Esophagus (tissue), 2 donors: ENCODE results near the gene ATN1. TPM values are rescaled to one million over a fixed set of nuclear protein-coding genes. Genes with fewer than 3 reads are reported as not detected.
A peak's percentile ranks its signal among the peaks of the same experiment; 100 is the strongest.

Experiments
- H3K27ac ChIP-seq, 2 donors: one replicate each; pipeline ENCODE4 v1.5.1; 2013; ENCODE audit warnings: low read depth in 2 of 2, mild to moderate bottlenecking in 2 of 2, inconsistent platforms in 1 of 2, low read length in 1 of 2, moderate library complexity in 1 of 2
- H3K27me3 ChIP-seq, 2 donors: one replicate each; pipeline ENCODE4 v1.6.1; 2013; ENCODE audit warnings: low read length in 2 of 2, control low read depth in 1 of 2, mild to moderate bottlenecking in 1 of 2; ENCODE audit not compliant: insufficient read depth in 2 of 2, control insufficient read depth in 1 of 2
- H3K36me3 ChIP-seq, 2 donors: one replicate each; pipeline ENCODE4 v1.6.1; 2013; ENCODE audit warnings: low read length in 1 of 2; ENCODE audit not compliant: control insufficient read depth in 2 of 2, insufficient read depth in 2 of 2
- H3K4me1 ChIP-seq, 2 donors: one replicate each; pipeline ENCODE4 v1.6.1; 2013; ENCODE audit warnings: low read length in 1 of 2; ENCODE audit not compliant: control insufficient read depth in 2 of 2, insufficient read depth in 2 of 2
- H3K4me3 ChIP-seq, 2 donors: one replicate each; pipeline ENCODE4 v1.5.1; 2013; ENCODE audit warnings: low read length in 2 of 2, mild to moderate bottlenecking in 2 of 2, low read depth in 1 of 2, moderate library complexity in 1 of 2
- H3K9me3 ChIP-seq, 2 donors: one replicate each; pipeline ENCODE4 v1.6.1; 2013; ENCODE audit warnings: mild to moderate bottlenecking in 2 of 2, low read depth in 1 of 2, low read length in 1 of 2, moderate library complexity in 1 of 2; ENCODE audit not compliant: control insufficient read depth in 2 of 2, insufficient read depth in 1 of 2
- WGBS, 2 donors: extraction: QIAGEN DNeasy Blood & Tissue Kit; methylation state at CpG; one replicate each; pipeline ENCODE4 v1.1.7; 2013; 5-methylcytosine and 5-hydroxymethylcytosine counted together
- polyA plus RNA-seq, 2 donors: library from polyadenylated mRNA; stranded (reverse); fragments of 200-250 nt; gene quantifications; one replicate each; pipeline ENCODE4 v1.2.3, GENCODE V29; 2013
- donor health status: healthy with polysubstance abuse.
- donor health status: Bipolar disorder and iron deficiency.

The ATN1 gene
- polyA plus RNA-seq, 2 donors, result 34.9 to 63.5 TPM

DNA sequence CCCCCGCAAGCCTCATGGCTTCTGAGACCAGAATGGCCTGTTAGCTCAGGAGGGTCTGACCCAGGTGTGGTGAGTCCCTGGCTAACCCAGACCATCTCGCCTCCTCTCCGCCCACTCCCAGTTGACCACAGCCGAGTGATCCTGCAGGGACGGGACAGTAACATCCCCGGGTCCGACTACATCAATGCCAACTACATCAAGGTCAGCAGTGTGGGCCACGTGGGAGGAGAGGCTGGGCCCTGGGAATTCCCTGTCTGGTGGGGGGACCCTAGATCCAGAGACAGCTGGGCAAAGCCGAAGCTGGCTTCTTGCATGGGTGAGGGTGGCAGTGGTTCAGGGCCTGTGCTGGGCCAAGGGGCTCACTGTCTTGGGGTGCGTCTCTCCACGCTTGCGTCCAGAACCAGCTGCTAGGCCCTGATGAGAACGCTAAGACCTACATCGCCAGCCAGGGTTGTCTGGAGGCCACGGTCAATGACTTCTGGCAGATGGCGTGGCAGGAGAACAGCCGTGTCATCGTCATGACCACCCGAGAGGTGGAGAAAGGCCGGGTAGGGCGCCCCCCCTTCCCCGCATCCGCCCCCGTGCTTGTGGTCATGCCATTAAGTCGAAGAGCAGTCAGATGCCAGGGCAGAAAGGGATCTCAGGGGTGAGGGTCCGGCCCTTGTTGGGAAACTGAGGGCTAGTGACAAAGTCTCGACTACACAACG, 28.4 kb downstream of the ATN1 start:
- H3K27ac ChIP-seq, result no peak overlapping the region
- 81 to 84% methylated on average over 28 of the region's 28 CpGs for WGBS, 2 donors
- H3K4me3 ChIP-seq, result no peak overlapping the region
- no peaks in the 10 kb centered on the region for H3K27me3 ChIP-seq
- H3K9me3 ChIP-seq, result no peaks in the 10 kb centered on the region
- peaks cover 0 to 14% of the 10 kb centered on the region in 2 donors for H3K36me3 ChIP-seq
- H3K4me1 ChIP-seq, result peaks cover 0 to 19% of the 10 kb centered on the region in 2 donors

DNA sequence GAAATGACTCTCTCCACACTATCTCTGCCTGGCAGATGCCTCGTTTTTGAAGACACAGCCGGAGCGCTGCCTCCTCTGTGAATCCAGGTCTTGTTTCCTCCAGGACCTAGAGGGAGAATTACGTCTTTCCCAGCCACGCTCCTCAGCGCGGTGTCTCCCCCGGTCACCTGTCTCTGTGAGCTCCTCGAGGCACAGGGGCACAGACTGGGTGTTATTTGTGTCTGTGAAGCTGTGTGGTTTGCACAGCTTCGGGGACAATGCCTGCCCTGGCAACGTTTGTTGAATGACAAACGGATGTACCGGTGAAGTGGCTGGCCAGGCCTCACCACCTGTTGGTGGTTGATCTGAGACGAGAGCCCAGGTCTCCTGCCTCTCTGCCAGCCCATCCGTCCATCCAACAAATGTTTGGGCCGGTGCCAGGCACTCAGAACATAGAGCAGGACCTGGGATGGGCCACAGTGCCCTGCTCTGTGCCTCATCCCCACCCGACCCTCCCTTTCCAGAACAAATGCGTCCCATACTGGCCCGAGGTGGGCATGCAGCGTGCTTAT, 29.5 kb downstream of the ATN1 start:
- Histone ChIP-seq H3K27ac (no peak overlapping the region), H3K27me3 (no peaks in the 10 kb centered on the region), H3K36me3 (peaks cover 0 to 12% of the 10 kb centered on the region in 2 donors), H3K4me3 (no peak overlapping the region), H3K9me3 (no peaks in the 10 kb centered on the region), H3K4me1 (peaks cover 3 to 20% of the 10 kb centered on the region in 2 donors)
- 77 to 81% methylated on average over 20 of the region's 20 CpGs for WGBS, 2 donors

DNA sequence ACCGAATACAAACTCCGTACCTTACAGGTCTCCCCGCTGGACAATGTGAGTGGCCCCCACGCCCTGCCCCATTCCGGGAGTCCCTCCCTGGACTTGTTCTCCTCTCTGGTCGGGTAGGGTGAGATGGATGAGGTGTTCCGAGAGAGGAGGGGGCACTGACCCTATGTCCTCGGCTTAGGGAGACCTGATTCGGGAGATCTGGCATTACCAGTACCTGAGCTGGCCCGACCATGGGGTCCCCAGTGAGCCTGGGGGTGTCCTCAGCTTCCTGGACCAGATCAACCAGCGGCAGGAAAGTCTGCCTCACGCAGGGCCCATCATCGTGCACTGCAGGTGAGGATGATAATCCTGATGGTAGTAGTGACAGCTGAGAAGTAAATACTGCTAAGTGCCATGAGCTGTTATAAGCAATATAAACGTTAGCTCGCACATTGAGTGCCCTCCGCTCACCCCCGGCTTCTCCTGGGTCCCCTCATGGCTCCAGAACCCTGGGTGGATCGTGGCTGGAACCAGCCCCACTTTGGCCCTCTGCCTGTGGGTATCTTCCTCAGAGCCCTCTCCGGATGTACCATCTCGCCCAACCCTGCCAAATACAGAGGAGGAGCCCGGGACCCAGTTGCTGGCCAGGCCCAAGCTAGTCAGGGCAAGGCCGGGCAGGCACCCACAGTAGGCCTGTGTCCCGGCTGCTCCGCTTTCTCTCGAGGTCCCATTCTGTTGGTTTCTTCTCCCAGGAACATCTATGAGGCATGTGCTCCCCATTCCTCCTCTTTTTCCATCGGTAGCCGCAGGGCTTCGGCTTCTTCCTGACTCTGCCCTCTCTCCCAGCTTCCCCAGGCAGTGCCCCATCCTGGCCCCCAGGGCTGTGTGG, 30.2 kb downstream of the ATN1 start:
- Histone ChIP-seq H3K4me3 (no peak overlapping the region), H3K27ac (peak overlapping the region; percentile 58 to 72), H3K36me3 (peaks cover 0 to 11% of the 10 kb centered on the region in 2 donors), H3K27me3 (no peaks in the 10 kb centered on the region), H3K4me1 (peaks cover 3 to 20% of the 10 kb centered on the region in 2 donors), H3K9me3 (no peaks in the 10 kb centered on the region)
- 60 to 69% methylated on average over 28 of the region's 28 CpGs for WGBS, 2 donors

GRCh38 chr12:6958609-6959057, 30.9 kb downstream of the ATN1 start:
- Histone ChIP-seq H3K4me1 (peaks cover 3 to 20% of the 10 kb centered on the region in 2 donors), H3K27me3 (no peaks in the 10 kb centered on the region), H3K27ac (peak overlapping the region; percentile 58 to 73), H3K9me3 (no peaks in the 10 kb centered on the region), H3K4me3 (no peak overlapping the region), H3K36me3 (peaks cover 0 to 11% of the 10 kb centered on the region in 2 donors)
- 63 to 65% methylated on average over 10 of the region's 10 CpGs for WGBS, 2 donors

DNA sequence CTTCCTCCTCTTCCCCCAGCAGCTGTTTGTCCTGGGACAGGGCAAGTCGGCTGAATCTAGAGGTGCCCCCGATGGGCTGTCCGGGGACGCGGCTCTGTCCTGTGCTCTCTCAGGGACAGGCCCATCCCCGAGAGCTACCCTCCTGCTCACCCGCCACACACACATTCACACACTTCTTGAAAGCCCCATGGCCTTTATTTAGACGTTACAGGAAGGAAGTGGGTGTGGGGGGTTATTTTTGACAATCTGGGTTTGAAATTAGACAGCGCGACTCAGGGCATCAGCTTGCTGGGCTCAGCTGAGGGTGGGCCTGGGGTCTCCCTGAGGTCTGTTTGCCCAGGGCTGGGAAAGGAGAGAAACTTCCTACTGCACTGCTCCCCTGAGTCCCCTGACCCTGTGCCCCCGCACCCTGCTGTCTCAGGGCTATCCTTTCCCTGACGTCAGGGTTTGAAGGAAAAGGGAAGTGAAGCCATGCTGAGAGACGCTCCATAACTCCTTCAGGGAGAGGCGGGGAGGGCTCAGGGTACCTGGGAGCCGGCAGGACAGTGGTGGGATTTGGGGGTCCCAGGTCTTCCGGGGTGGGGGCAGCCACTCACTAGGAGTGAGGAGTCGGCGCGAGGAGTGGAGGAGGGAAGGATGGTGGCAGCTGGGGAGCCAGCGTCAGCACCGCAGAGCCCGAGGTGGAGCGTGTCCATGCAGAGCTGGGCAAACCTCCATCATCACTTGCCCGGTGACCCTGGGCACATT, 31.5 kb downstream of the ATN1 start:
- H3K9me3 ChIP-seq, result no peaks in the 10 kb centered on the region
- WGBS, 2 donors, result 64% methylated on average over 24 of the region's 24 CpGs
- H3K27ac ChIP-seq, result peak overlapping the region; percentile 58 to 73
- H3K36me3 ChIP-seq, result peaks cover 0 to 11% of the 10 kb centered on the region in 2 donors
- peaks cover 3 to 20% of the 10 kb centered on the region in 2 donors for H3K4me1 ChIP-seq
- H3K4me3 ChIP-seq, result no peak overlapping the region
- no peaks in the 10 kb centered on the region for H3K27me3 ChIP-seq

GRCh38 chr12:6959805-6960592, 32.2 kb downstream of the ATN1 start:
- H3K36me3 ChIP-seq, result peaks cover 0 to 11% of the 10 kb centered on the region in 2 donors
- H3K9me3 ChIP-seq, result no peaks in the 10 kb centered on the region
- H3K4me1 ChIP-seq, result peaks cover 3 to 24% of the 10 kb centered on the region in 2 donors
- 87 to 89% methylated on average over 26 of the region's 26 CpGs for WGBS, 2 donors
- no peaks in the 10 kb centered on the region for H3K27me3 ChIP-seq
- H3K4me3 ChIP-seq, result no peak overlapping the region
- H3K27ac ChIP-seq, result peak overlapping the region in 1 of 2 donors; percentile 96

GRCh38 chr12:6960593-6961277, 33.0 kb downstream of the ATN1 start:
- Histone ChIP-seq H3K4me1 (peaks cover 3 to 24% of the 10 kb centered on the region in 2 donors), H3K9me3 (no peaks in the 10 kb centered on the region), H3K4me3 (no peak overlapping the region), H3K36me3 (peaks cover 1 to 13% of the 10 kb centered on the region in 2 donors), H3K27ac (peak overlapping the region; percentile 96), H3K27me3 (no peaks in the 10 kb centered on the region)
- 72 to 73% methylated on average over 13 of the region's 13 CpGs for WGBS, 2 donors

DNA sequence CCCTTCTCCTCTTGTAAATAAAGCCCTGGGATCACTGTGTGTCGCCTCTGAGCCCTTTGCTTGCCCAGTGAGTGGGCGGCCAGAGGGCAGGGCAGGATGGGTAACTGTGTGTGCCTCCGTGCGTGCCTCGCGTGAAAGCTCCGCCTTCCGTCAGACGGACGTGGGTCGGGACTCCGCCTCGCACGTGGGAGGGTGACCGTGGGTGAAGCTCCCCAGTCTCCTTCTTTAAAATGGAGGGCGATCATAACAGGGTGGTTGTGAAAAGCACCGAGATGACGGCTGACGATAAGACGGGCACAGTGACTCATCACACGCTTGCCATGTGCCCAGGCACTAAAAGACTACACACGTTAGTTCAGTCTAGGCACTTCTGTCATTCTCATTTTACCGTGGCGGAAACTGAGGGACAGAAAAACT, 33.5 kb downstream of the ATN1 start:
- H3K4me1 ChIP-seq, result peaks cover 3 to 24% of the 10 kb centered on the region in 2 donors
- peaks cover 4 to 8% of the 10 kb centered on the region in 2 donors for H3K36me3 ChIP-seq
- H3K4me3 ChIP-seq, result peak overlapping the region in 1 of 2 donors; percentile 64
- H3K9me3 ChIP-seq, result no peaks in the 10 kb centered on the region
- 24 to 27% methylated on average over 24 of the region's 24 CpGs for WGBS, 2 donors
- no peaks in the 10 kb centered on the region for H3K27me3 ChIP-seq
- peak overlapping the region; percentile 96 for H3K27ac ChIP-seq
